ENCODE results near the gene NTN1. TPM values are rescaled to one million over a fixed set of nuclear protein-coding genes. Genes with fewer than 3 reads are reported as not detected.

NTN1 gene
- total RNA-seq, 2 experiments from 2014 or later, result not detected

GRCh38 chr17:9179602-9180001 lies 158.3 kb downstream of the NTN1 start:
- BruUV-seq (replicated peaks), result no TSS peak
- ChIA-PET POLR2A (no interaction called here), CTCF (ENCODE audit: unreplicated experiment) (no interaction called here)
- Histone ChIP-seq H3K4me3 (ENCODE audit: low read depth, low read length, poor library complexity, severe bottlenecking) (no peak overlapping the region), H3K9me2 (ENCODE audit: insufficient read depth, low read length) (no peaks in the 10 kb centered on the region), H3K9me3 (ENCODE audit: low read length) (no peaks in the 10 kb centered on the region), H3K27ac (ENCODE audit: low read depth, low read length, poor library complexity, severe bottlenecking) (no peak overlapping the region), H3K36me3 (ENCODE audit: insufficient read depth, low read length) (no peaks in the 10 kb centered on the region), H3K4me1 (ENCODE audit: insufficient read depth, low read length, poor library complexity, severe bottlenecking) (no peaks in the 10 kb centered on the region), H3K79me2 (ENCODE audit: insufficient read depth, low read depth, low read length) (no peaks in the 10 kb centered on the region), H3K4me2 (ENCODE audit: low read length) (no peak overlapping the region), H2AFZ (ENCODE audit: low read length) (no peak overlapping the region), H4K20me1 (ENCODE audit: insufficient read depth, low read length) (no peaks in the 10 kb centered on the region)
- TF ChIP-seq EZH2phosphoT487 (IDR thresholded peaks at IDR 0.05; ENCODE audit: borderline replicate concordance, low read depth, low read length), result no peak
- TF ChIP-seq, protein P1, sequence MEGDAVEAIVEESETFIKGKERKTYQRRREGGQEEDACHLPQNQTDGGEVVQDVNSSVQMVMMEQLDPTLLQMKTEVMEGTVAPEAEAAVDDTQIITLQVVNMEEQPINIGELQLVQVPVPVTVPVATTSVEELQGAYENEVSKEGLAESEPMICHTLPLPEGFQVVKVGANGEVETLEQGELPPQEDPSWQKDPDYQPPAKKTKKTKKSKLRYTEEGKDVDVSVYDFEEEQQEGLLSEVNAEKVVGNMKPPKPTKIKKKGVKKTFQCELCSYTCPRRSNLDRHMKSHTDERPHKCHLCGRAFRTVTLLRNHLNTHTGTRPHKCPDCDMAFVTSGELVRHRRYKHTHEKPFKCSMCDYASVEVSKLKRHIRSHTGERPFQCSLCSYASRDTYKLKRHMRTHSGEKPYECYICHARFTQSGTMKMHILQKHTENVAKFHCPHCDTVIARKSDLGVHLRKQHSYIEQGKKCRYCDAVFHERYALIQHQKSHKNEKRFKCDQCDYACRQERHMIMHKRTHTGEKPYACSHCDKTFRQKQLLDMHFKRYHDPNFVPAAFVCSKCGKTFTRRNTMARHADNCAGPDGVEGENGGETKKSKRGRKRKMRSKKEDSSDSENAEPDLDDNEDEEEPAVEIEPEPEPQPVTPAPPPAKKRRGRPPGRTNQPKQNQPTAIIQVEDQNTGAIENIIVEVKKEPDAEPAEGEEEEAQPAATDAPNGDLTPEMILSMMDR (conservative IDR thresholded peaks at IDR 0.05; ENCODE audit: low read length), result no peak
- intact Hi-C loops (cut with micrococcal nuclease; ENCODE audit: unreplicated experiment), result no loop called here
- no peak for DNase-seq (ENCODE audit: low spot score)

GRCh38 chr17:9181640-9182039 lies 160.3 kb downstream of the NTN1 start:
- no peak for DNase-seq (ENCODE audit: low spot score)
- no peak overlapping the region for H2AFZ ChIP-seq (ENCODE audit: low read length)
- no peak overlapping the region for H3K27ac ChIP-seq (ENCODE audit: low read depth, low read length, poor library complexity, severe bottlenecking)
- no peaks in the 10 kb centered on the region for H4K20me1 ChIP-seq (ENCODE audit: insufficient read depth, low read length)
- no peak overlapping the region for H3K4me3 ChIP-seq (ENCODE audit: low read depth, low read length, poor library complexity, severe bottlenecking)
- no peaks in the 10 kb centered on the region for H3K9me3 ChIP-seq (ENCODE audit: low read length)
- BruUV-seq (replicated peaks), result no TSS peak
- ChIA-PET POLR2A (no interaction called here), CTCF (ENCODE audit: unreplicated experiment) (no interaction called here)
- TF ChIP-seq, protein P1 (conservative IDR thresholded peaks at IDR 0.05; ENCODE audit: low read length), result no peak
- no peak for TF ChIP-seq EZH2phosphoT487 (IDR thresholded peaks at IDR 0.05; ENCODE audit: borderline replicate concordance, low read depth, low read length)
- no peaks in the 10 kb centered on the region for H3K4me1 ChIP-seq (ENCODE audit: insufficient read depth, low read length, poor library complexity, severe bottlenecking)
- intact Hi-C loops (cut with micrococcal nuclease; ENCODE audit: unreplicated experiment), result no loop called here
- H3K36me3 ChIP-seq (ENCODE audit: insufficient read depth, low read length), result no peaks in the 10 kb centered on the region
- no peaks in the 10 kb centered on the region for H3K9me2 ChIP-seq (ENCODE audit: insufficient read depth, low read length)
- no peak overlapping the region for H3K4me2 ChIP-seq (ENCODE audit: low read length)
- H3K79me2 ChIP-seq (ENCODE audit: insufficient read depth, low read depth, low read length), result no peaks in the 10 kb centered on the region

GRCh38 chr17:9183306-9183705 lies 162.0 kb downstream of the NTN1 start:
- Histone ChIP-seq H3K9me3 (ENCODE audit: low read length) (no peaks in the 10 kb centered on the region), H3K4me1 (ENCODE audit: insufficient read depth, low read length, poor library complexity, severe bottlenecking) (no peaks in the 10 kb centered on the region), H3K36me3 (ENCODE audit: insufficient read depth, low read length) (no peaks in the 10 kb centered on the region), H2AFZ (ENCODE audit: low read length) (no peak overlapping the region), H3K4me2 (ENCODE audit: low read length) (no peak overlapping the region), H4K20me1 (ENCODE audit: insufficient read depth, low read length) (no peaks in the 10 kb centered on the region), H3K9me2 (ENCODE audit: insufficient read depth, low read length) (no peaks in the 10 kb centered on the region), H3K27ac (ENCODE audit: low read depth, low read length, poor library complexity, severe bottlenecking) (no peak overlapping the region), H3K4me3 (ENCODE audit: low read depth, low read length, poor library complexity, severe bottlenecking) (no peak overlapping the region), H3K79me2 (ENCODE audit: insufficient read depth, low read depth, low read length) (no peaks in the 10 kb centered on the region)
- no TSS peak for BruUV-seq (replicated peaks)
- POLR2A ChIA-PET, result no interaction called here
- intact Hi-C loops (cut with micrococcal nuclease; ENCODE audit: unreplicated experiment), result no loop called here
- TF ChIP-seq, protein P1 (conservative IDR thresholded peaks at IDR 0.05; ENCODE audit: low read length), result no peak
- no peak for TF ChIP-seq EZH2phosphoT487 (IDR thresholded peaks at IDR 0.05; ENCODE audit: borderline replicate concordance, low read depth, low read length)
- no peak for DNase-seq (ENCODE audit: low spot score)
- CTCF ChIA-PET (ENCODE audit: unreplicated experiment), result no interaction called here

All from OCI-LY7 (cell line).